NCI-H146 treated with DMSO at 0.1 percent for 48 hours (cell line): ENCODE data around the gene CHMP1B.
"Not testable (repeated sequence)": the region's sequence is repeated elsewhere in the genome, so short reads cannot be mapped to it uniquely, and the experiment has no call there.

Experiments
- DNase-seq: peaks from one replicate; lab custom pipeline; 2025; ENCODE audit not compliant: unreplicated experiment; lab: John Stamatoyannopoulos, UW

CHMP1B gene

GRCh38 chr18:11839556-11839955, 11.7 kb upstream of the CHMP1B start:
- no peak for DNase-seq

- DNase-seq: no peak
These were observed 10.7 kb upstream of the CHMP1B start for GRCh38 chr18:11840493-11840892.

- peak; percentile 36 for DNase-seq
These were observed 8.7 kb upstream of the CHMP1B start for GRCh38 chr18:11842562-11842961.

- DNase-seq: no peak
These were observed 6.8 kb upstream of the CHMP1B start for GRCh38 chr18:11844436-11844835.

- DNase-seq: no peak
These were observed 5.6 kb upstream of the CHMP1B start for GRCh38 chr18:11845654-11846053.

- DNase-seq: no peak
These were observed 3.4 kb upstream of the CHMP1B start for GRCh38 chr18:11847811-11848210.

- no peak for DNase-seq
These were observed 1.9 kb upstream of the CHMP1B start for GRCh38 chr18:11849279-11849678.

GRCh38 chr18:11849841-11850634, 1.2 kb upstream of the CHMP1B start:
- DNase-seq: peak; percentile 82

- DNase-seq: peak; percentile 66
These were observed 430 bp upstream of the CHMP1B start for GRCh38 chr18:11850821-11851145.

- peak; percentile 65 for DNase-seq
These were observed 659 bp downstream of the CHMP1B start for GRCh38 chr18:11851806-11852337.

- DNase-seq: not testable (repeated sequence)
These were observed 3.3 kb downstream of the CHMP1B start for GRCh38 chr18:11854554-11854953.

GRCh38 chr18:11857177-11857887, 6.1 kb downstream of the CHMP1B start:
- DNase-seq: no peak

- no peak for DNase-seq
These were observed 8.1 kb downstream of the CHMP1B start for GRCh38 chr18:11859282-11859830.

GRCh38 chr18:11859903-11860407, 8.7 kb downstream of the CHMP1B start:
- no peak for DNase-seq

- no peak for DNase-seq
These were observed 9.6 kb downstream of the CHMP1B start for GRCh38 chr18:11860594-11861450.

- no peak for DNase-seq
These were observed 10.5 kb downstream of the CHMP1B start for GRCh38 chr18:11861583-11862288.

- no peak for DNase-seq
These were observed 11.4 kb downstream of the CHMP1B start for GRCh38 chr18:11862468-11863137.

GRCh38 chr18:11864471-11864870, 13.3 kb downstream of the CHMP1B start:
- DNase-seq: no peak

- no peak for DNase-seq
These were observed 13.9 kb downstream of the CHMP1B start for GRCh38 chr18:11865071-11865470.

- no peak for DNase-seq
These were observed 15.1 kb downstream of the CHMP1B start for GRCh38 chr18:11866329-11866728.
